K562 (cell line): Measurements from ENCODE around the gene ZBTB46. TPM values are rescaled to one million over a fixed set of nuclear protein-coding genes. Genes with fewer than 3 reads are reported as not detected.

Experiments
- CUX1 ChIP-seq: fragments of 200-800 bp; sonication (Bioruptor generic); IDR thresholded peaks from 2 replicates; pipeline ENCODE4 v1.6.1; 2016; ENCODE audit warnings: missing genetic modification characterization, missing compliant biosample characterization
- E2F6 ChIP-seq, 2 experiments: IDR thresholded peaks; 2 replicates each; pipeline ENCODE4 v1.6.1; 2011; ENCODE audit warnings: borderline replicate concordance in 1 of 2, control low read depth in 1 of 2, low read depth in 1 of 2, low read length in 1 of 2, mild to moderate bottlenecking in 1 of 2, mixed read lengths in 1 of 2, moderate library complexity in 1 of 2; ENCODE audit not compliant: insufficient read depth in 1 of 2, insufficient read length in 1 of 2, poor library complexity in 1 of 2, severe bottlenecking in 1 of 2; ENCODE audit errors: extremely low read depth in 1 of 2
- ETV6 ChIP-seq, 3 experiments: fragments of 150-350 bp in 1 of 3; sonication (generic) in 1 of 3; formaldehyde crosslinking in 1 of 3; IDR thresholded peaks; 2 replicates each; pipeline versions ENCODE4 v1.6.1 to v1.8.0; 2014 to 2022; ENCODE audit warnings: borderline replicate concordance in 2 of 3, low read depth in 2 of 3, antibody characterized with exemption in 1 of 3, low read length in 1 of 3, mild to moderate bottlenecking in 1 of 3, missing genetic modification reagents in 1 of 3
- HNRNPH1 ChIP-seq: fragments of 200-400 bp; formaldehyde crosslinking; optimal IDR thresholded peaks from 2 replicates; pipeline ENCODE3; 2017; ENCODE audit warnings: low read depth, mild to moderate bottlenecking, low read length, moderate library complexity
- HSF4 ChIP-seq: fragments of 250-450 bp; sonication (Bioruptor Pico); IDR thresholded peaks from 2 replicates; pipeline ENCODE4 v2.1.2; 2022; ENCODE audit warnings: mild to moderate bottlenecking, moderate library complexity, borderline replicate concordance
- MEIS2 ChIP-seq: fragments of 450-650 bp; IDR thresholded peaks from 2 replicates; pipeline ENCODE4 v1.6.1; 2014; ENCODE audit warnings: mild to moderate bottlenecking; ENCODE audit not compliant: partially characterized antibody
- MTA2 ChIP-seq: fragments of 450-650 bp; IDR thresholded peaks from 2 replicates; pipeline ENCODE4 v1.6.1; 2016; ENCODE audit warnings: low read depth
- POLR2B ChIP-seq: fragments of 450-650 bp; IDR thresholded peaks from 2 replicates; pipeline ENCODE4 v1.6.1; 2018; ENCODE audit warnings: low read depth; ENCODE audit not compliant: partially characterized antibody
- PTTG1 ChIP-seq: fragments of 450-650 bp; IDR thresholded peaks from 2 replicates; pipeline ENCODE4 v1.6.1; 2016; ENCODE audit warnings: low read depth, mild to moderate bottlenecking, missing genetic modification characterization, missing compliant biosample characterization
- SAFB ChIP-seq: fragments of 200-400 bp; formaldehyde crosslinking; IDR thresholded peaks from 2 replicates; pipeline ENCODE4 v1.6.1; 2017; ENCODE audit warnings: low read depth, low read length, borderline replicate concordance
- SETDB1 ChIP-seq: IDR thresholded peaks from one replicate; pipeline ENCODE4 v1.6.1; 2012; ENCODE audit warnings: low read length, control low read depth, inconsistent platforms
- SRF ChIP-seq, 2 experiments: fragments of 250-450, 450-650 bp in 1 of 2; sonication (Bioruptor Pico) in 1 of 2; sonication (generic) in 1 of 2; formaldehyde crosslinking; IDR thresholded peaks; 2 replicates each; pipeline versions ENCODE4 v1.5.0 to v1.5.1; 2020 to 2022; ENCODE audit warnings: mild to moderate bottlenecking in 1 of 2, missing genetic modification reagents in 1 of 2
- STAT5A ChIP-seq: IDR thresholded peaks from 2 replicates; pipeline ENCODE4 v1.6.1; 2012; ENCODE audit warnings: low read length, inconsistent platforms, borderline replicate concordance
- SUPT5H ChIP-seq: fragments of 450-650 bp; IDR thresholded peaks from 2 replicates; pipeline ENCODE4 v1.6.1; 2016
- TAF7 ChIP-seq: fragments of 450-650 bp; IDR thresholded peaks from 2 replicates; pipeline ENCODE4 v1.6.1; 2016; ENCODE audit warnings: missing genetic modification characterization, missing compliant biosample characterization
- XRCC5 ChIP-seq: fragments of 200-400 bp; formaldehyde crosslinking; IDR thresholded peaks from 2 replicates; pipeline ENCODE4 v1.6.1; 2017; ENCODE audit warnings: low read depth, mild to moderate bottlenecking, low read length
- ZNF133 ChIP-seq: fragments of 250-450 bp; sonication (Bioruptor Pico); IDR thresholded peaks from 2 replicates; pipeline ENCODE4 v1.4.0; 2020; ENCODE audit warnings: mild to moderate bottlenecking
- ZNF232 ChIP-seq: sonication (generic); formaldehyde crosslinking; IDR thresholded peaks from 2 replicates; pipeline ENCODE4 v1.8.0; 2022; ENCODE audit warnings: mild to moderate bottlenecking, missing genetic modification reagents
- polyA plus RNA-seq, 8 experiments: library from polyadenylated mRNA; depleted of rRNA in 4 of 8; stranded (reverse) in 5 of 8; unstranded in 3 of 8; fragments of >200 nt; fragmentation: Nextera tagmentation in 2 of 8; fragmentation: Illumina TruSeq in 1 of 8; extraction: Ambion mirVana in 2 of 8; extraction: Trizol in 1 of 8; gene quantifications; 2 replicates each; pipeline versions ENCODE4 v1.2.1 to v1.2.3, GENCODE V29; 2011 to 2014; ENCODE audit warnings: inconsistent platforms in 1 of 8, missing spikeins in 1 of 8
- total RNA-seq, 7 experiments: library from RNA; depleted of rRNA in 6 of 7; stranded (reverse); fragments of >200 nt in 6 of 7; fragmentation: Illumina TruSeq in 2 of 7; extraction: Trizol in 2 of 7; gene quantifications; 2 replicates each; pipeline versions ENCODE4 v1.2.1 to v1.2.3, GENCODE V29; 2011 to 2021; ENCODE audit warnings: low replicate concordance in 1 of 7
- TF ChIP-seq, protein P1 (sequence below): fragments of 450-650 bp; IDR thresholded peaks from 2 replicates; pipeline ENCODE4 v1.6.1; 2016; ENCODE audit warnings: low read depth, mild to moderate bottlenecking, moderate library complexity

Gene ZBTB46
- total and polyA plus RNA-seq, 9 of the 15 experiments (the other 6 are each of a cell fraction or from before 2014, with no cell fraction given), result 0.29 to 4.1 (median 1.1) TPM

GRCh38 chr20:63739130-63740069 lies 91.7 kb downstream of the ZBTB46 start, which contains the start of gene SLC2A4RG (continued):
- peak; percentile 15 for TF ChIP-seq POLR2B
- TF ChIP-seq SUPT5H, result peak; percentile 34; the same call in 1 of the 2 replicates
- no peak for TF ChIP-seq PTTG1
- TF ChIP-seq SAFB, result peak; percentile 81
- TF ChIP-seq SRF (CRISPR knock-in tag; IDR thresholded peaks at IDR 0.05), result no peak
- peak in 1 of 2 experiments; percentile 10 for TF ChIP-seq E2F6 (IDR thresholded peaks at IDR 0.05; ENCODE audit: borderline replicate concordance in 1 of 2, extremely low read depth in 1 of 2, insufficient read depth in 1 of 2, insufficient read length in 1 of 2, low read depth in 1 of 2, low read length in 1 of 2, poor library complexity in 1 of 2, severe bottlenecking in 1 of 2)
- TF ChIP-seq CUX1 (CRISPR knock-in tag), result no peak
- TF ChIP-seq, protein P1, sequence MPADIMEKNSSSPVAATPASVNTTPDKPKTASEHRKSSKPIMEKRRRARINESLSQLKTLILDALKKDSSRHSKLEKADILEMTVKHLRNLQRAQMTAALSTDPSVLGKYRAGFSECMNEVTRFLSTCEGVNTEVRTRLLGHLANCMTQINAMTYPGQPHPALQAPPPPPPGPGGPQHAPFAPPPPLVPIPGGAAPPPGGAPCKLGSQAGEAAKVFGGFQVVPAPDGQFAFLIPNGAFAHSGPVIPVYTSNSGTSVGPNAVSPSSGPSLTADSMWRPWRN, result no peak
- no peak for TF ChIP-seq ZNF232 (CRISPR knock-in tag)
- no peak for TF ChIP-seq ETV6 (IDR thresholded peaks at IDR 0.05; ENCODE audit: borderline replicate concordance in 1 of 2, low read depth in 2 of 2, low read length in 1 of 2)
- TF ChIP-seq ETV6 (CRISPR knock-in tag; IDR thresholded peaks at IDR 0.05; ENCODE audit: borderline replicate concordance), result no peak
- no peak for TF ChIP-seq ZNF133 (CRISPR knock-in tag)
- TF ChIP-seq XRCC5, result 0 out of 2 replicates have a peak, but pooled peaks have one; percentile 39
- TF ChIP-seq MEIS2, result no peak
- TF ChIP-seq TAF7 (tag), result no peak
- TF ChIP-seq HSF4 (CRISPR knock-in tag), result no peak
- no peak for TF ChIP-seq MTA2
- TF ChIP-seq HNRNPH1, result no peak
- no peak for TF ChIP-seq STAT5A
- no peak for TF ChIP-seq SETDB1
